OCI-LY1 (cell line): ENCODE data around the gene PHKA2.

ENCODE experiments used
- H2AFZ ChIP-seq: fragments of 200-600 bp; sonication (generic), shearing (Covaris generic); 2 replicates; pipeline ENCODE4 v1.6.0; 2014; ENCODE audit warnings: antibody characterized with exemption, mild to moderate bottlenecking, low read length
- H3F3A ChIP-seq: fragments of 200-600 bp; sonication (generic), shearing (Covaris generic); 2 replicates; pipeline ENCODE4 v1.6.0; 2014; ENCODE audit warnings: mild to moderate bottlenecking, antibody characterized with exemption, low read length, moderate library complexity; ENCODE audit not compliant: insufficient read depth
- H3K27ac ChIP-seq: fragments of 200-600 bp; sonication (generic); 2 replicates; pipeline ENCODE4 v1.5.1; 2014; ENCODE audit warnings: low read length, mixed run types, mild to moderate bottlenecking, low read depth; ENCODE audit not compliant: poor library complexity, severe bottlenecking
- H3K27me3 ChIP-seq: fragments of 200-600 bp; sonication (generic); 2 replicates; pipeline ENCODE4 v1.6.0; 2014; ENCODE audit warnings: antibody characterized with exemption, mild to moderate bottlenecking, low read length, moderate library complexity; ENCODE audit not compliant: insufficient read depth
- H3K36me3 ChIP-seq: fragments of 200-600 bp; sonication (generic); 2 replicates; pipeline ENCODE4 v1.6.1; 2014; ENCODE audit warnings: mild to moderate bottlenecking, antibody characterized with exemption, low read length, moderate library complexity, mixed read lengths; ENCODE audit not compliant: insufficient read depth
- H3K4me1 ChIP-seq: fragments of 200-600 bp; sonication (generic); 2 replicates; pipeline ENCODE4 v1.5.1; 2014; ENCODE audit warnings: mild to moderate bottlenecking, low read length, moderate library complexity; ENCODE audit not compliant: insufficient read depth, severe bottlenecking
- H3K4me2 ChIP-seq: fragments of 200-600 bp; sonication (generic), shearing (Covaris generic); 2 replicates; pipeline ENCODE4 v1.6.1; 2014; ENCODE audit warnings: low read length
- H3K4me3 ChIP-seq: fragments of 200-600 bp; sonication (generic); 2 replicates; pipeline ENCODE4 v1.5.1; 2014; ENCODE audit warnings: low read length, low read depth, mild to moderate bottlenecking, mixed read lengths; ENCODE audit not compliant: poor library complexity, severe bottlenecking
- H3K79me2 ChIP-seq: fragments of 200-600 bp; shearing (Covaris generic); 2 replicates; pipeline ENCODE4 v1.6.1; 2016; ENCODE audit warnings: mixed run types, low read length, mixed read lengths; ENCODE audit not compliant: insufficient read depth
- H3K9ac ChIP-seq: fragments of 200-600 bp; sonication (generic), shearing (Covaris generic); 2 replicates; pipeline ENCODE4 v1.6.1; 2014; ENCODE audit warnings: mild to moderate bottlenecking, low read length, mixed read lengths
- H3K9me2 ChIP-seq: fragments of 200-600 bp; sonication (generic), shearing (Covaris generic); 2 replicates; pipeline ENCODE4 v1.6.1; 2014; ENCODE audit warnings: low read depth, mild to moderate bottlenecking, low read length, mixed read lengths
- H3K9me3 ChIP-seq: fragments of 200-600 bp; shearing (Covaris generic); 2 replicates; pipeline ENCODE4 v1.6.1; 2014; ENCODE audit warnings: low read length, mixed read lengths
- H4K20me1 ChIP-seq: fragments of 200-600 bp; sonication (generic), shearing (Covaris generic); 2 replicates; pipeline ENCODE4 v1.6.0; 2016; ENCODE audit warnings: mild to moderate bottlenecking, low read length; ENCODE audit not compliant: insufficient read depth
- CTCF ChIP-seq: fragments of 200-600 bp; sonication (generic), shearing (Covaris generic); IDR thresholded peaks from 2 replicates; pipeline ENCODE4 v1.5.1; 2017; ENCODE audit warnings: mild to moderate bottlenecking, antibody characterized with exemption, low read length, moderate library complexity, mixed read lengths
- EZH2 ChIP-seq: fragments of 200-600 bp; sonication (generic), shearing (Covaris generic); IDR thresholded peaks from 2 replicates; pipeline ENCODE4 v1.8.0; 2017; ENCODE audit warnings: borderline replicate concordance, mixed run types, mild to moderate bottlenecking, antibody characterized with exemption, low read length, moderate library complexity, mixed read lengths

Gene PHKA2

GRCh38 chrX:18937173-18937572, 46.7 kb downstream of the PHKA2 start:
- Histone ChIP-seq H3K4me3 (no peak overlapping the region), H3K27ac (no peak overlapping the region), H3F3A (no peaks in the 10 kb centered on the region), H3K9me2 (no peaks in the 10 kb centered on the region), H3K36me3 (peaks cover 29% of the 10 kb centered on the region; the same call in 1 of the 2 replicates), H3K79me2 (no peaks in the 10 kb centered on the region), H3K9ac (no peak overlapping the region), H3K27me3 (no peaks in the 10 kb centered on the region), H3K4me1 (peaks cover 5% of the 10 kb centered on the region), H3K9me3 (no peaks in the 10 kb centered on the region), H2AFZ (no peak overlapping the region), H4K20me1 (no peaks in the 10 kb centered on the region), H3K4me2 (no peak overlapping the region)
- TF ChIP-seq EZH2 (no peak), CTCF (no peak)

DNA sequence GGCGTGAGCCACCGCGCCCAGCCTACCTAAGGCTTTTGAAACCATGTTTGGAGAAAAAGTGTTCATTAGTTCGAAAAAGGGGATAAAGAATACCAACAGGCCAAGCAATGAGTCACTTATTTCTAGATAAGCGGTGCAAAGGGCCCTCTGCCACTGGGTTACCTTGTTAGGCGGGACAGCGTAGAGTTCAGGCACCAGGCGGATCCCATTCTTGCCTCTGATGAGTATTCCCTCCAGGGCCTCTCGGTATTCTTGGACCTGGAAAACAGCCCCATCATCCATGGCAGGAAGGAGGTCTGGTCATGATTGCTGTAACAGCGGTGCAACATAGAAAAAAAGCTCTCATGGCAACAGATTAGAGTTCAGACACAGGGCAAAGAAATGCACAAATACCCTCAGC, 48.0 kb downstream of the PHKA2 start:
- H3K9me2 ChIP-seq, result no peaks in the 10 kb centered on the region
- no peak overlapping the region for H3K4me2 ChIP-seq
- TF ChIP-seq EZH2 (no peak), CTCF (no peak)
- no peaks in the 10 kb centered on the region for H3K27me3 ChIP-seq
- no peaks in the 10 kb centered on the region for H4K20me1 ChIP-seq
- no peaks in the 10 kb centered on the region for H3K79me2 ChIP-seq
- peaks cover 33% of the 10 kb centered on the region; the same call in 1 of the 2 replicates for H3K36me3 ChIP-seq
- no peak overlapping the region for H3K27ac ChIP-seq
- no peaks in the 10 kb centered on the region for H3K9me3 ChIP-seq
- H3F3A ChIP-seq, result no peaks in the 10 kb centered on the region
- H3K9ac ChIP-seq, result no peak overlapping the region
- H3K4me3 ChIP-seq, result no peak overlapping the region
- H3K4me1 ChIP-seq, result peaks cover 5% of the 10 kb centered on the region
- no peak overlapping the region for H2AFZ ChIP-seq

DNA sequence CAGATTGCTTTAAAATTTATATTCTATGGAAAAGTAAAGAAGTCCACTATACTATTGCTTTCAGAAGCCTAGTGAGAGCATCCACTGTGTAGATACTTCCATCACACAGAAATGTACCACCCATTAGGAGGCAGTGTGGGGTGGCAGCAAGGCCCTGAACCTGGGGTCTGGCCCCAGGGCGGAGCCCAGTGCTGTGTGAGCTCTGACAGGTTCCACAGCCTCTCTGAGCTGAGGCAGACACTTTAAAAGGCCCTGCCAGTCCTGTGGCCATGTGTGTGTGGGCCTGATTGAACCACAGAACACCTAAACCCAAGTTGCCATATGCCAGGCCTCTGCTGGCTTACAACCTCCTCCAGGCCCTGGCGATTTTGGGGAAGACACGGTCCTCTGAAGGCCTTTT, 49.2 kb downstream of the PHKA2 start:
- Histone ChIP-seq H3K27ac (no peak overlapping the region), H3K9me2 (no peaks in the 10 kb centered on the region)
- no peak for TF ChIP-seq EZH2

DNA sequence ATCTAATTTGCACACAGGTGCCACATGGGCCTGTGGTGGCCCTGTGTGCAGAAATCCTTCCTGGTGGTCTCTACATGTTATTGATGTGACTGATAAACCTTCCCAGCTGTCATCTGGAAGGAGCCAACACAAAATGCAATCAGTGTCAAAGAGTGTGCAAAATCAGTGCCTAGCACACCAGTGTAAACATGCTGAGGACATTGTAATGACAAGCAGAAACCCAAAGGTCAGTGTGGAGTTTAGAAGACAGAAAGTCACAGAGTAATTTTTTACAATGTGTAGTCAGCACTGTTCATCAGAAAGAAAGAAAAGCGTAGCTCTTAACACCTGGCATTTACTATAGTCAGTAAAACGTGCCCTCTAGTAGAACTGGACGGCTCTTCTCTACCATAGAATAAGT, 50.3 kb downstream of the PHKA2 start:
- no peaks in the 10 kb centered on the region for H3K9me3 ChIP-seq
- H2AFZ ChIP-seq, result no peak overlapping the region
- H3K4me3 ChIP-seq, result no peak overlapping the region
- no peak for TF ChIP-seq EZH2
- TF ChIP-seq CTCF, result no peak
- no peaks in the 10 kb centered on the region for H3F3A ChIP-seq
- H3K9me2 ChIP-seq, result no peaks in the 10 kb centered on the region
- H3K27ac ChIP-seq, result no peak overlapping the region
- H3K9ac ChIP-seq, result no peak overlapping the region
- peaks cover 32% of the 10 kb centered on the region; the same call in 1 of the 2 replicates for H3K36me3 ChIP-seq
- H4K20me1 ChIP-seq, result no peaks in the 10 kb centered on the region
- H3K27me3 ChIP-seq, result no peaks in the 10 kb centered on the region
- peaks cover 1% of the 10 kb centered on the region for H3K4me1 ChIP-seq
- H3K4me2 ChIP-seq, result no peak overlapping the region
- H3K79me2 ChIP-seq, result no peaks in the 10 kb centered on the region

More for the DNA sequence above, 49.2 kb downstream of the PHKA2 start:
- Histone ChIP-seq H3K27me3 (no peaks in the 10 kb centered on the region), H3K79me2 (no peaks in the 10 kb centered on the region), H2AFZ (no peak overlapping the region), H3F3A (no peaks in the 10 kb centered on the region), H4K20me1 (no peaks in the 10 kb centered on the region), H3K4me2 (no peak overlapping the region), H3K4me1 (peaks cover 5% of the 10 kb centered on the region), H3K36me3 (peaks cover 32% of the 10 kb centered on the region; the same call in 1 of the 2 replicates), H3K4me3 (no peak overlapping the region), H3K9ac (no peak overlapping the region), H3K9me3 (no peaks in the 10 kb centered on the region)
